Mesenchymal stem cell (in vitro differentiated cells and primary cell): Measurements from ENCODE around the gene CEND1.

ENCODE experiments used
- DNase-seq: peaks from one replicate; pipeline ENCODE4 v3.0.0-alpha.2; 2013
- H2AFZ ChIP-seq: one replicate; pipeline ENCODE4 v1.6.1; 2013; ENCODE audit warnings: low read depth, mild to moderate bottlenecking, control low read depth, inconsistent platforms, low read length, moderate library complexity
- H2AK5ac ChIP-seq: 2 replicates; pipeline ENCODE4 v1.6.1; 2013; ENCODE audit warnings: low read length, moderate library complexity, mild to moderate bottlenecking, inconsistent platforms; ENCODE audit not compliant: severe bottlenecking
- H2BK120ac ChIP-seq: one replicate; pipeline ENCODE4 v1.6.1; 2013; ENCODE audit warnings: low read depth, mild to moderate bottlenecking, inconsistent platforms, low read length, moderate library complexity
- H2BK12ac ChIP-seq, 2 experiments: one replicate each; pipeline ENCODE4 v1.6.1; 2013; ENCODE audit warnings: inconsistent platforms in 2 of 2, low read length in 2 of 2, mild to moderate bottlenecking in 2 of 2, moderate library complexity in 2 of 2, control low read depth in 1 of 2
- H2BK15ac ChIP-seq: one replicate; pipeline ENCODE4 v1.6.1; 2013; ENCODE audit warnings: mild to moderate bottlenecking, low read depth, inconsistent platforms; ENCODE audit not compliant: poor library complexity, severe bottlenecking
- H2BK5ac ChIP-seq: 2 replicates; pipeline ENCODE4 v1.6.1; 2013; ENCODE audit warnings: low read depth, mild to moderate bottlenecking, low read length, control low read depth, inconsistent platforms; ENCODE audit not compliant: poor library complexity, severe bottlenecking
- H3K14ac ChIP-seq, 2 experiments: one replicate each; pipeline ENCODE4 v1.6.1; 2013; ENCODE audit warnings: inconsistent platforms in 2 of 2, low read length in 2 of 2, control low read depth in 1 of 2, mild to moderate bottlenecking in 1 of 2, moderate library complexity in 1 of 2
- H3K18ac ChIP-seq, 2 experiments: one replicate each; pipeline ENCODE4 v1.6.1; 2013; ENCODE audit warnings: inconsistent platforms in 2 of 2, low read length in 2 of 2, control low read depth in 1 of 2, low read depth in 1 of 2, mild to moderate bottlenecking in 1 of 2
- H3K23ac ChIP-seq, 2 experiments: one replicate each; pipeline ENCODE4 v1.6.1; 2013; ENCODE audit warnings: inconsistent platforms in 2 of 2, low read length in 2 of 2, mild to moderate bottlenecking in 2 of 2, moderate library complexity in 2 of 2, control low read depth in 1 of 2
- H3K27ac ChIP-seq: 2 replicates; pipeline ENCODE4 v1.5.1; 2013; ENCODE audit warnings: mild to moderate bottlenecking, moderate library complexity, low read length, control low read depth, inconsistent platforms; ENCODE audit not compliant: poor library complexity, severe bottlenecking
- H3K27me3 ChIP-seq, 2 experiments: 2 replicates each; pipeline versions ENCODE4 v1.6.1 to v1.7.0; 2013; ENCODE audit warnings: low read length in 2 of 2, mild to moderate bottlenecking in 2 of 2, moderate library complexity in 2 of 2, control low read depth in 1 of 2, inconsistent platforms in 1 of 2; ENCODE audit not compliant: control insufficient read depth in 1 of 2, insufficient read depth in 1 of 2
- H3K36me3 ChIP-seq, 2 experiments: 2 replicates each; pipeline versions ENCODE4 v1.6.1 to v1.7.0; 2013; ENCODE audit warnings: low read length in 2 of 2, control low read depth in 1 of 2, inconsistent platforms in 1 of 2, low read depth in 1 of 2, mild to moderate bottlenecking in 1 of 2; ENCODE audit not compliant: insufficient read depth in 2 of 2, control insufficient read depth in 1 of 2
- H3K4ac ChIP-seq, 2 experiments: one replicate each; pipeline ENCODE4 v1.6.1; 2013; ENCODE audit warnings: inconsistent platforms in 2 of 2, low read length in 2 of 2, mild to moderate bottlenecking in 2 of 2, moderate library complexity in 2 of 2, control low read depth in 1 of 2, low read depth in 1 of 2
- H3K4me1 ChIP-seq: 2 replicates; pipeline ENCODE4 v1.6.1; 2013; ENCODE audit warnings: low read depth, low read length, control low read depth; ENCODE audit not compliant: control insufficient read depth, insufficient read depth
- H3K4me2 ChIP-seq: 2 replicates; pipeline ENCODE4 v1.6.1; 2013; ENCODE audit warnings: low read length, mild to moderate bottlenecking, inconsistent platforms; ENCODE audit not compliant: poor library complexity, severe bottlenecking
- H3K4me3 ChIP-seq, 2 experiments: 2 replicates each; pipeline versions ENCODE4 v1.5.1 to v1.7.0; 2013; ENCODE audit warnings: low read length in 2 of 2, mild to moderate bottlenecking in 2 of 2, control low read depth in 1 of 2, low read depth in 1 of 2; ENCODE audit not compliant: insufficient read depth in 1 of 2
- H3K79me1 ChIP-seq: replicated peaks from 2 replicates; pipeline ENCODE4 v1.6.1; 2013; ENCODE audit warnings: mild to moderate bottlenecking, control low read depth, low read length, inconsistent platforms; ENCODE audit not compliant: poor library complexity, severe bottlenecking
- H3K9ac ChIP-seq: 2 replicates; pipeline ENCODE4 v1.7.0; 2013; ENCODE audit warnings: mild to moderate bottlenecking, low read length, moderate library complexity
- H3K9me3 ChIP-seq: 2 replicates; pipeline ENCODE4 v1.7.0; 2013; ENCODE audit warnings: mild to moderate bottlenecking, low read length; ENCODE audit not compliant: control insufficient read depth
- H4K8ac ChIP-seq: one replicate; pipeline ENCODE4 v1.6.1; 2013; ENCODE audit warnings: inconsistent platforms, mild to moderate bottlenecking, low read length, moderate library complexity
- H4K91ac ChIP-seq: one replicate; pipeline ENCODE4 v1.6.1; 2013; ENCODE audit warnings: mild to moderate bottlenecking, low read length, inconsistent platforms
- WGBS: methylation state at CpG from one replicate; pipeline ENCODE4 v1.1.7; 2013; ENCODE audit warnings: mixed read lengths; 5-methylcytosine and 5-hydroxymethylcytosine counted together

The CEND1 gene

DNA sequence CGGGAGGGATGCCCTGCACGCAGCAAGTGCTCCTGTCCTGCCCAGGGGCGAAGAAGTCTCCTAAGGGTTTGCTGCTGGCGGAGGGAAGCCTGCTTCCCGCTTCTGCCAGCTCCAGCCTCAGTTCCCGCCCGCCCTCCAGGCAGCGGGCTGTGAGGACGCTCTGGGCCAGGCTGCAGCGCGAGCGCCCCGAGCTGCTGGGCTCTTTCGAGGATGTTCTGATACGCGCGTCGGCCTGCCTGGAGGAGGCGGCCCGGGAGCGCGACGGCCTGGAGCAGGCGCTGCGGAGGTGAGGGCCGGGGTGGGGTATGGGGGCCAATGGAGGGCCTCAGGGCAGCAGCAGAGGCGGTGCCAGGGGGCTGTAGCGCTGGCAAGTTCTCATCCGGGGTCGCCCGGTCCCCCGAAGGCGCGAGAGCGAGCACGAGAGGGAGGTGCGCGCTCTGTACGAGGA is 40.0 kb upstream of the CEND1 start:
- Histone ChIP-seq H2BK12ac (peak overlapping the region in 1 of 2 experiments; percentile 66), H3K27me3 (peaks cover 0 to 17% of the 10 kb centered on the region in 2 experiments), H2BK15ac (no peak overlapping the region), H3K27ac (no peak overlapping the region), H3K4me2 (peak overlapping the region; percentile 81), H2AFZ (no peak overlapping the region), H3K9me3 (no peaks in the 10 kb centered on the region), H3K4me1 (peaks cover 75% of the 10 kb centered on the region), H3K18ac (peak overlapping the region in 1 of 2 experiments; percentile 64), H3K23ac (peak overlapping the region in 1 of 2 experiments; percentile 6), H4K8ac (peak overlapping the region; percentile 39), H4K91ac (peak overlapping the region; percentile 32), H2BK120ac (no peak overlapping the region), H3K4ac (no peak overlapping the region), H3K4me3 (peak overlapping the region; percentile 37 to 64), H2BK5ac (no peak overlapping the region), H3K36me3 (peaks cover 9 to 13% of the 10 kb centered on the region in 2 experiments), H3K9ac (no peak overlapping the region), H3K14ac (peak overlapping the region in 1 of 2 experiments; percentile 51), H2AK5ac (no peak overlapping the region), H3K79me1 (no peaks in the 10 kb centered on the region)
- DNase-seq = no peak
- 6% methylated on average over 39 of the region's 39 CpGs for WGBS

- Histone ChIP-seq H3K27ac (peak overlapping the region; percentile 8), H2AK5ac (no peak overlapping the region), H3K4me2 (peak overlapping the region; percentile 81), H2BK120ac (no peak overlapping the region), H4K8ac (peak overlapping the region; percentile 59), H3K18ac (peak overlapping the region; percentile 29 to 64), H3K36me3 (peaks cover 14 to 19% of the 10 kb centered on the region in 2 experiments), H2BK15ac (peak overlapping the region; percentile 44), H3K27me3 (peaks cover 0 to 17% of the 10 kb centered on the region in 2 experiments), H3K4ac (peak overlapping the region in 1 of 2 experiments; percentile 34), H3K9ac (no peak overlapping the region), H3K4me3 (peak overlapping the region; percentile 37 to 64), H4K91ac (peak overlapping the region; percentile 32), H3K23ac (no peak overlapping the region), H2AFZ (peak overlapping the region; percentile 6), H3K4me1 (peaks cover 71% of the 10 kb centered on the region), H3K79me1 (peaks cover 2% of the 10 kb centered on the region), H2BK5ac (no peak overlapping the region), H3K9me3 (no peaks in the 10 kb centered on the region), H3K14ac (peak overlapping the region in 1 of 2 experiments; percentile 51), H2BK12ac (peak overlapping the region in 1 of 2 experiments; percentile 66)
- no peak for DNase-seq
- 9% methylated on average over 39 of the region's 40 CpGs for WGBS
These were observed 39.4 kb upstream of the CEND1 start for GRCh38 chr11:829176-829846.

GRCh38 chr11:828506-829175 is 38.8 kb upstream of the CEND1 start:
- 48% methylated on average over 20 of the region's 21 CpGs for WGBS

GRCh38 chr11:827897-828192 is 38.0 kb upstream of the CEND1 start, which contains the start of gene CRACR2B:
Gene CRACR2B (plus strand): TSS chr11:827919. CDS start chr11:828608, 689 bp downstream.
- WGBS = 69% methylated on average over 5 of the region's 5 CpGs
- Histone ChIP-seq H3K4ac (no peak within 1 kb of the TSS), H2BK15ac (peak within 1 kb of the TSS; percentile 41), H2BK120ac (no peak within 1 kb of the TSS), H3K4me2 (peak within 1 kb of the TSS; percentile 84), H3K4me3 (peak within 1 kb of the TSS; percentile 47), H3K9ac (no peak within 1 kb of the TSS), H3K36me3 (peaks cover 18 to 31% of the 10 kb centered on the region in 2 experiments), H2AK5ac (no peak within 1 kb of the TSS), H3K79me1 (peaks cover 10% of the 10 kb centered on the region), H2BK5ac (no peak within 1 kb of the TSS), H3K23ac (no peak within 1 kb of the TSS), H3K18ac (peak within 1 kb of the TSS in 1 of 2 experiments; percentile 31), H2AFZ (no peak within 1 kb of the TSS), H3K9me3 (no peaks in the 10 kb centered on the region), H2BK12ac (no peak within 1 kb of the TSS), H3K4me1 (peaks cover 67% of the 10 kb centered on the region), H3K27me3 (peaks cover 0 to 17% of the 10 kb centered on the region in 2 experiments), H3K14ac (no peak within 1 kb of the TSS), H3K27ac (no peak within 1 kb of the TSS), H4K8ac (peak within 1 kb of the TSS; percentile 45), H4K91ac (peak within 1 kb of the TSS; percentile 35)
- no peak for DNase-seq

More at GRCh38 chr11:828506-829175, 38.8 kb upstream of the CEND1 start:
- H3K9me3 ChIP-seq = no peaks in the 10 kb centered on the region
- peak overlapping the region; percentile 35 for H4K91ac ChIP-seq
- H3K14ac ChIP-seq = no peak overlapping the region
- H4K8ac ChIP-seq = peak overlapping the region; percentile 59
- peaks cover 8% of the 10 kb centered on the region for H3K79me1 ChIP-seq
- H3K27ac ChIP-seq = peak overlapping the region; percentile 8
- no peak overlapping the region for H3K9ac ChIP-seq
- no peak overlapping the region for H3K23ac ChIP-seq
- no peak for DNase-seq
- peak overlapping the region; percentile 81 for H3K4me2 ChIP-seq
- peak overlapping the region; percentile 6 for H2AFZ ChIP-seq
- H3K4me3 ChIP-seq = no peak overlapping the region
- H3K4ac ChIP-seq = peak overlapping the region in 1 of 2 experiments; percentile 34
- no peak overlapping the region for H2BK120ac ChIP-seq
- H3K18ac ChIP-seq = peak overlapping the region in 1 of 2 experiments; percentile 31
- no peak overlapping the region for H2BK5ac ChIP-seq
- no peak overlapping the region for H2AK5ac ChIP-seq
- H3K4me1 ChIP-seq = peaks cover 67% of the 10 kb centered on the region
- H2BK12ac ChIP-seq = peak overlapping the region in 1 of 2 experiments; percentile 8
- H3K27me3 ChIP-seq = peaks cover 0 to 17% of the 10 kb centered on the region in 2 experiments
- no peak overlapping the region for H2BK15ac ChIP-seq
- peaks cover 18 to 25% of the 10 kb centered on the region in 2 experiments for H3K36me3 ChIP-seq
